CD14-positive monocyte (primary cell): ENCODE results near the gene SLC38A6. TPM values are rescaled to one million over a fixed set of nuclear protein-coding genes. Genes with fewer than 3 reads are reported as not detected.

Experiments used
- DNase-seq, 3 donors: peaks; one replicate each; pipeline ENCODE4 v3.0.0-alpha.2; 2011 to 2022
- H2AFZ ChIP-seq: 2 replicates; pipeline ENCODE4 v1.6.0; 2012; ENCODE audit warnings: mild to moderate bottlenecking, low read depth, low read length, inconsistent platforms; ENCODE audit not compliant: insufficient read depth, poor library complexity, severe bottlenecking
- H3K27ac ChIP-seq, 2 donors: 1 replicate in 1 of 2; 2 replicates in 1 of 2; pipeline ENCODE4 v1.5.1; 2012 to 2013; ENCODE audit warnings: low read length in 2 of 2, control low read depth in 1 of 2, inconsistent platforms in 1 of 2, low read depth in 1 of 2, mild to moderate bottlenecking in 1 of 2
- H3K27me3 ChIP-seq, 2 donors: one replicate each; pipeline versions ENCODE4 v1.6.0 to v1.6.1; 2011 to 2013; ENCODE audit warnings: low read length in 2 of 2; ENCODE audit not compliant: control insufficient read depth in 2 of 2, insufficient read depth in 2 of 2
- H3K36me3 ChIP-seq, 2 donors: replicated peaks in 1 of 2; 1 replicate in 1 of 2; 2 replicates in 1 of 2; pipeline versions ENCODE4 v1.5.1 to v1.6.1; 2012 to 2013; ENCODE audit warnings: low read length in 2 of 2, control low read depth in 1 of 2, inconsistent platforms in 1 of 2, mild to moderate bottlenecking in 1 of 2; ENCODE audit not compliant: insufficient read depth in 2 of 2, control insufficient read depth in 1 of 2
- H3K4me1 ChIP-seq, 2 donors: 1 replicate in 1 of 2; 2 replicates in 1 of 2; pipeline versions ENCODE4 v1.5.1 to v1.6.1; 2012 to 2013; ENCODE audit warnings: low read length in 2 of 2, control low read depth in 1 of 2, inconsistent platforms in 1 of 2, mild to moderate bottlenecking in 1 of 2, moderate library complexity in 1 of 2; ENCODE audit not compliant: insufficient read depth in 2 of 2, control insufficient read depth in 1 of 2
- H3K4me2 ChIP-seq: replicated peaks from 2 replicates; pipeline ENCODE3; 2012; ENCODE audit warnings: low read length, moderate library complexity, mild to moderate bottlenecking; ENCODE audit not compliant: poor library complexity, severe bottlenecking; ENCODE audit errors: extremely low read depth
- H3K4me3 ChIP-seq, 3 experiments: fragments of 200-600 bp in 1 of 3; sonication (generic) in 1 of 3; replicated peaks in 1 of 3; 1 replicate in 2 of 3; 2 replicates in 1 of 3; pipeline ENCODE4 v1.5.1; 2011 to 2013; ENCODE audit warnings: low read length in 3 of 3, mild to moderate bottlenecking in 3 of 3, control low read depth in 2 of 3, low read depth in 2 of 3, inconsistent platforms in 1 of 3, moderate library complexity in 1 of 3
- H3K79me2 ChIP-seq: 2 replicates; pipeline ENCODE4 v1.6.0; 2012; ENCODE audit warnings: mild to moderate bottlenecking, control low read depth, inconsistent platforms, low read length, moderate library complexity; ENCODE audit not compliant: insufficient read depth
- H3K9ac ChIP-seq: 2 replicates; pipeline ENCODE4 v1.6.0; 2017; ENCODE audit warnings: low read length, mild to moderate bottlenecking; ENCODE audit not compliant: insufficient read depth, poor library complexity, severe bottlenecking
- H3K9me3 ChIP-seq, 2 donors: replicated peaks in 1 of 2; 1 replicate in 1 of 2; 2 replicates in 1 of 2; pipeline versions ENCODE4 v1.5.1 to v1.6.1; 2012 to 2013; ENCODE audit warnings: low read length in 2 of 2, control low read depth in 1 of 2; ENCODE audit not compliant: control insufficient read depth in 1 of 2, insufficient read depth in 1 of 2
- H4K20me1 ChIP-seq: 2 replicates; pipeline ENCODE4 v1.6.0; 2012; ENCODE audit warnings: mild to moderate bottlenecking, low read length, control low read depth, moderate library complexity; ENCODE audit not compliant: insufficient read depth
- H3K27ac Mint-ChIP-seq, 7 donors: one replicate each; pipeline ENCODE4 v1.8.0; 2020; ENCODE audit warnings: mild to moderate bottlenecking in 7 of 7, mixed read lengths in 7 of 7, moderate library complexity in 6 of 7, inconsistent platforms in 2 of 7
- H3K27me3 Mint-ChIP-seq, 3 donors: one replicate each; pipeline ENCODE4 v1.8.0; 2021 to 2022; ENCODE audit warnings: low read depth in 3 of 3, mild to moderate bottlenecking in 3 of 3, mixed read lengths in 3 of 3, moderate library complexity in 3 of 3, inconsistent platforms in 1 of 3
- H3K36me3 Mint-ChIP-seq, 2 donors: one replicate each; pipeline ENCODE4 v1.8.0; 2020; ENCODE audit warnings: mixed read lengths in 2 of 2, inconsistent platforms in 1 of 2, mild to moderate bottlenecking in 1 of 2
- H3K4me1 Mint-ChIP-seq: one replicate; pipeline ENCODE4 v1.8.0; 2020; ENCODE audit warnings: mild to moderate bottlenecking, mixed read lengths
- H3K4me3 Mint-ChIP-seq, 2 donors: one replicate each; pipeline ENCODE4 v1.8.0; 2020; ENCODE audit warnings: mild to moderate bottlenecking in 2 of 2, mixed read lengths in 2 of 2, moderate library complexity in 1 of 2
- H3K9me3 Mint-ChIP-seq, 7 donors: one replicate each; pipeline ENCODE4 v1.8.0; 2020 to 2022; ENCODE audit warnings: mixed read lengths in 7 of 7, mild to moderate bottlenecking in 6 of 7, moderate library complexity in 6 of 7, inconsistent platforms in 2 of 7
- WGBS: methylation state at CpG from one replicate; pipeline ENCODE4 v1.1.5; 2013; ENCODE audit warnings: missing lambda C conversion rate; ENCODE audit not compliant: insufficient coverage; 5-methylcytosine and 5-hydroxymethylcytosine counted together
- intact Hi-C, 2 donors: fragments of 100-400 bp; cut with micrococcal nuclease; formaldehyde crosslinking; loops; one replicate each; pipeline versions ENCODE4 v1.15.0 to v1.15.1; 2023
- polyA plus RNA-seq, 3 donors: library from polyadenylated mRNA; depleted of rRNA in 1 of 3; unstranded in 2 of 3; stranded (reverse) in 1 of 3; fragments of 300-500 nt in 2 of 3; fragments of >200 nt in 1 of 3; fragmentation: Illumina TruSeq in 2 of 3; gene quantifications; 1 replicate in 2 of 3; 2 replicates in 1 of 3; pipeline ENCODE4 v1.2.3, GENCODE V29; 2012 to 2021
- TF ChIP-seq, protein P1 (sequence below): fragments of 200-600 bp; IDR thresholded peaks from one replicate; pipeline ENCODE4 v1.8.0; 2022; ENCODE audit warnings: antibody characterized with exemption, mild to moderate bottlenecking

SLC38A6 gene
- polyA plus RNA-seq, 3 donors, result 10.3 to 15.9 (median 14.0) TPM

- Mint-ChIP-seq H3K27ac (no peak overlapping the region), H3K36me3 (peaks cover 13 to 16% of the 10 kb centered on the region in 2 donors), H3K9me3 (no peaks in the 10 kb centered on the region), H3K4me1 (peaks cover 3% of the 10 kb centered on the region), H3K27me3 (no peaks in the 10 kb centered on the region), H3K4me3 (no peak overlapping the region)
- H3K36me3 ChIP-seq, result no peaks in the 10 kb centered on the region
- 97% methylated on average over 5 of the region's 11 CpGs for WGBS
- H3K79me2 ChIP-seq, result no peaks in the 10 kb centered on the region
- no peak overlapping the region for H3K9ac ChIP-seq
- no peak for DNase-seq
- no peaks in the 10 kb centered on the region for H3K9me3 ChIP-seq
- H4K20me1 ChIP-seq, result no peaks in the 10 kb centered on the region
- intact Hi-C loops, result no loop called here
- no peak overlapping the region for H3K4me2 ChIP-seq
- H2AFZ ChIP-seq, result no peak overlapping the region
- H3K4me1 ChIP-seq, result peaks cover 0 to 1% of the 10 kb centered on the region in 2 donors
- no peak overlapping the region for H3K4me3 ChIP-seq
- TF ChIP-seq, protein P1, sequence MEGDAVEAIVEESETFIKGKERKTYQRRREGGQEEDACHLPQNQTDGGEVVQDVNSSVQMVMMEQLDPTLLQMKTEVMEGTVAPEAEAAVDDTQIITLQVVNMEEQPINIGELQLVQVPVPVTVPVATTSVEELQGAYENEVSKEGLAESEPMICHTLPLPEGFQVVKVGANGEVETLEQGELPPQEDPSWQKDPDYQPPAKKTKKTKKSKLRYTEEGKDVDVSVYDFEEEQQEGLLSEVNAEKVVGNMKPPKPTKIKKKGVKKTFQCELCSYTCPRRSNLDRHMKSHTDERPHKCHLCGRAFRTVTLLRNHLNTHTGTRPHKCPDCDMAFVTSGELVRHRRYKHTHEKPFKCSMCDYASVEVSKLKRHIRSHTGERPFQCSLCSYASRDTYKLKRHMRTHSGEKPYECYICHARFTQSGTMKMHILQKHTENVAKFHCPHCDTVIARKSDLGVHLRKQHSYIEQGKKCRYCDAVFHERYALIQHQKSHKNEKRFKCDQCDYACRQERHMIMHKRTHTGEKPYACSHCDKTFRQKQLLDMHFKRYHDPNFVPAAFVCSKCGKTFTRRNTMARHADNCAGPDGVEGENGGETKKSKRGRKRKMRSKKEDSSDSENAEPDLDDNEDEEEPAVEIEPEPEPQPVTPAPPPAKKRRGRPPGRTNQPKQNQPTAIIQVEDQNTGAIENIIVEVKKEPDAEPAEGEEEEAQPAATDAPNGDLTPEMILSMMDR, result no peak
- H3K27ac ChIP-seq, result no peak overlapping the region
- no peaks in the 10 kb centered on the region for H3K27me3 ChIP-seq
These were observed 99.6 kb downstream of the SLC38A6 start for GRCh38 chr14:61080591-61081010.

DNA sequence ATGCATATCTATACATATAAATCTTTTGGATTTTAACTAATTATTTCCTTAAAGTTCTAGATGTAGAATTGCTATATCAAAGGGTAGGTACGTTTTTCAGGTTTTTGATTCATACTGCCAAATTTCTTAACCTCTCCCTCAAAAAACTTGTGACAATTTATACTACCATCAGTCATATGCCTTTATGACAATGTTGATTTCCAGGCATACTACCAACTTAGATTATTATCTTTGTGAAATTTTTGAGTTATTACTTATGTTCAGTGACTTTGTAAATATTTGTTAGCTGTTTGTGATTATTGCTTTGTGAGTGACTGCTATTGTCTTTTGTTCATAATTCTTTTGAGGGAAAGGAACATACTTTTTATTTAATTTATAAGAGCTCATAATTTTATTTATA lies 107.0 kb downstream of the SLC38A6 start:
- no peak overlapping the region for H3K4me2 ChIP-seq
- no CpG with 5 or more reads among the region's 1 CpG for WGBS

More for the DNA sequence above, 107.0 kb downstream of the SLC38A6 start:
- H3K9me3 ChIP-seq, result no peaks in the 10 kb centered on the region
- H3K27ac Mint-ChIP-seq, result no peak overlapping the region
- no peaks in the 10 kb centered on the region for H3K79me2 ChIP-seq
- H3K4me1 Mint-ChIP-seq, result no peaks in the 10 kb centered on the region
- H2AFZ ChIP-seq, result no peak overlapping the region
- H4K20me1 ChIP-seq, result no peaks in the 10 kb centered on the region
- no peak overlapping the region for H3K27ac ChIP-seq
- H3K27me3 ChIP-seq, result no peaks in the 10 kb centered on the region
- intact Hi-C loops, result no loop called here
- no peak overlapping the region for H3K4me3 ChIP-seq
- H3K9ac ChIP-seq, result no peak overlapping the region
- no peak for DNase-seq
- H3K9me3 Mint-ChIP-seq, result peaks cover 0 to 3% (median 0%) of the 10 kb centered on the region in 7 donors
- H3K27me3 Mint-ChIP-seq, result peaks cover 0 to 2% (median 0%) of the 10 kb centered on the region in 3 donors
- H3K4me1 ChIP-seq, result no peaks in the 10 kb centered on the region
- H3K36me3 Mint-ChIP-seq, result peaks cover 9 to 10% of the 10 kb centered on the region in 2 donors
- no peak overlapping the region for H3K4me3 Mint-ChIP-seq
- no peaks in the 10 kb centered on the region for H3K36me3 ChIP-seq
- TF ChIP-seq, protein P1, result no peak
